Loucy (cell line): Measurements from ENCODE around the gene SMYD1.

ENCODE experiments used
- H2AFZ ChIP-seq: fragments of 200-600 bp; sonication (generic); 2 replicates; pipeline ENCODE4 v1.6.0; 2016; ENCODE audit warnings: antibody characterized with exemption, mild to moderate bottlenecking, low read length, moderate library complexity
- H3F3A ChIP-seq: fragments of 200-600 bp; 2 replicates; pipeline ENCODE4 v1.6.0; 2016; ENCODE audit warnings: antibody characterized with exemption, low read depth, mild to moderate bottlenecking
- H3K27me3 ChIP-seq: fragments of 200-600 bp; sonication (generic); 2 replicates; pipeline ENCODE4 v1.6.1; 2014; ENCODE audit warnings: low read length, mild to moderate bottlenecking; ENCODE audit not compliant: insufficient read depth, poor library complexity, severe bottlenecking
- H3K36me3 ChIP-seq: fragments of 200-600 bp; sonication (generic); 2 replicates; pipeline ENCODE4 v1.6.1; 2016; ENCODE audit warnings: low read length; ENCODE audit not compliant: insufficient read depth
- H3K4me1 ChIP-seq: fragments of 200-600 bp; sonication (generic); 2 replicates; pipeline ENCODE4 v1.5.1; 2014; ENCODE audit warnings: low read length, mild to moderate bottlenecking; ENCODE audit not compliant: insufficient read depth, poor library complexity, severe bottlenecking
- H3K4me2 ChIP-seq: fragments of 200-600 bp; sonication (generic); 2 replicates; pipeline ENCODE4 v1.6.0; 2014; ENCODE audit warnings: antibody characterized with exemption, low read length, low read depth, mild to moderate bottlenecking; ENCODE audit not compliant: poor library complexity, severe bottlenecking
- H3K4me3 ChIP-seq: fragments of 200-600 bp; sonication (generic); 2 replicates; pipeline ENCODE4 v1.5.1; 2014; ENCODE audit warnings: low read length, mild to moderate bottlenecking, mixed read lengths; ENCODE audit not compliant: poor library complexity, severe bottlenecking
- H3K79me2 ChIP-seq: fragments of 200-600 bp; sonication (generic); 2 replicates; pipeline ENCODE4 v1.6.1; 2014; ENCODE audit warnings: low read length; ENCODE audit not compliant: insufficient read depth
- H3K9ac ChIP-seq: fragments of 200-600 bp; sonication (generic); 2 replicates; pipeline ENCODE4 v1.6.0; 2014; ENCODE audit warnings: mild to moderate bottlenecking, low read depth, low read length, moderate library complexity; ENCODE audit not compliant: poor library complexity, severe bottlenecking
- H3K9me2 ChIP-seq: fragments of 200-600 bp; sonication (generic); replicated peaks from 2 replicates; pipeline ENCODE4 v1.6.1; 2016; ENCODE audit warnings: low read depth, low read length, mixed read lengths
- H3K9me3 ChIP-seq: fragments of 200-600 bp; sonication (generic); 2 replicates; pipeline ENCODE4 v1.6.1; 2014; ENCODE audit warnings: mild to moderate bottlenecking, antibody characterized with exemption, low read length, low read depth; ENCODE audit not compliant: insufficient read depth
- H4K20me1 ChIP-seq: fragments of 200-600 bp; sonication (generic); 2 replicates; pipeline ENCODE4 v1.6.0; 2014; ENCODE audit warnings: antibody characterized with exemption, low read length, mild to moderate bottlenecking; ENCODE audit not compliant: insufficient read depth, poor library complexity, severe bottlenecking
- CTCF ChIP-seq: fragments of 200-600 bp; sonication (generic); conservative IDR thresholded peaks from 2 replicates; pipeline ENCODE4 v1.5.1; 2014; ENCODE audit warnings: mild to moderate bottlenecking, antibody characterized with exemption, low read length
- EZH2phosphoT487 ChIP-seq: fragments of 200-600 bp; IDR thresholded peaks from 2 replicates; pipeline ENCODE4 v1.6.1; 2018; ENCODE audit warnings: antibody characterized with exemption, mild to moderate bottlenecking, moderate library complexity, borderline replicate concordance

Gene SMYD1

DNA sequence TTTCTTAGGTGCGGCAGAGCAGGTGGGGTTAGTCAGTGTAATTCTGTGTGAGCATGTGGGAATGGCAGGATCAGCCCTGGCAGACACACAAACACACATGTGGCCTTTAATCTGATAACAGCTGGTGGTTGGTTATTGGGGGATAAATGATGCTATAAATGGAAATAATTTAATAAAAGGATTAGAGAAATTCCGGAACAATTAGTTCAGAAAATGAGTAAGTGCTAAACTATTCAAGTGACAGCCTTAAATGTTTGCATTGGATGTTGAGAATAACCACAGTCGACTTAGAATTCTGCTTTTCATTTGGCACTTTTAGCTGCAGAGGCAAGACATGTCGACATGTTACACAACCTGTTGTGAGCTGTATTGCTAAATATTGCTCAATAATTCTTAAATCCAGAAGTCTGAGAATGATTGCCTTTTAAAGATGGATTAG, 7.2 kb downstream of the SMYD1 start:
- no peaks in the 10 kb centered on the region for H3K27me3 ChIP-seq
- no peaks in the 10 kb centered on the region for H3K9me2 ChIP-seq
- no peak overlapping the region for H3K4me2 ChIP-seq
- H3F3A ChIP-seq = no peaks in the 10 kb centered on the region
- H4K20me1 ChIP-seq = no peaks in the 10 kb centered on the region
- H2AFZ ChIP-seq = no peak overlapping the region
- H3K36me3 ChIP-seq = no peaks in the 10 kb centered on the region
- no peaks in the 10 kb centered on the region for H3K9me3 ChIP-seq
- no peak overlapping the region for H3K4me3 ChIP-seq
- H3K4me1 ChIP-seq = no peaks in the 10 kb centered on the region
- H3K9ac ChIP-seq = no peak overlapping the region
- no peaks in the 10 kb centered on the region for H3K79me2 ChIP-seq
- TF ChIP-seq CTCF = no peak
- TF ChIP-seq EZH2phosphoT487 = no peak

- no peaks in the 10 kb centered on the region for H3K36me3 ChIP-seq
- no peak overlapping the region for H2AFZ ChIP-seq
- H3K9ac ChIP-seq = no peak overlapping the region
- H3K9me2 ChIP-seq = no peaks in the 10 kb centered on the region
- H3K79me2 ChIP-seq = no peaks in the 10 kb centered on the region
- TF ChIP-seq CTCF = no peak
- TF ChIP-seq EZH2phosphoT487 = no peak
- H3K9me3 ChIP-seq = no peaks in the 10 kb centered on the region
- H4K20me1 ChIP-seq = no peaks in the 10 kb centered on the region
- H3K4me3 ChIP-seq = no peak overlapping the region
- H3K4me1 ChIP-seq = no peaks in the 10 kb centered on the region
- H3K4me2 ChIP-seq = no peak overlapping the region
- no peaks in the 10 kb centered on the region for H3K27me3 ChIP-seq
- H3F3A ChIP-seq = no peaks in the 10 kb centered on the region
These were observed 9.5 kb downstream of the SMYD1 start for GRCh38 chr2:88077080-88077479.

GRCh38 chr2:88078643-88079172, 11.1 kb downstream of the SMYD1 start:
- TF ChIP-seq CTCF (no peak), EZH2phosphoT487 (no peak)
- no peak overlapping the region for H3K9ac ChIP-seq
- H3K9me3 ChIP-seq = no peaks in the 10 kb centered on the region
- no peak overlapping the region for H2AFZ ChIP-seq
- no peaks in the 10 kb centered on the region for H4K20me1 ChIP-seq
- no peak overlapping the region for H3K4me2 ChIP-seq
- no peaks in the 10 kb centered on the region for H3K4me1 ChIP-seq
- no peaks in the 10 kb centered on the region for H3K27me3 ChIP-seq
- no peaks in the 10 kb centered on the region for H3K79me2 ChIP-seq
- no peaks in the 10 kb centered on the region for H3F3A ChIP-seq
- H3K36me3 ChIP-seq = no peaks in the 10 kb centered on the region
- H3K9me2 ChIP-seq = no peaks in the 10 kb centered on the region
- no peak overlapping the region for H3K4me3 ChIP-seq
